ENCODE data around the gene ALOX15. TPM values are rescaled to one million over a fixed set of nuclear protein-coding genes. Genes with fewer than 3 reads are reported as not detected.
A peak's percentile ranks its signal among the peaks of the same experiment; 100 is the strongest.
"Not testable (repeated sequence)": the region's sequence is repeated elsewhere in the genome, so short reads cannot be mapped to it uniquely, and the experiment has no call there.

The ALOX15 gene
- total RNA-seq, 4 donors from 2014 or later: 24.4 to 379 (median 119) TPM; not detected in 1

DNA sequence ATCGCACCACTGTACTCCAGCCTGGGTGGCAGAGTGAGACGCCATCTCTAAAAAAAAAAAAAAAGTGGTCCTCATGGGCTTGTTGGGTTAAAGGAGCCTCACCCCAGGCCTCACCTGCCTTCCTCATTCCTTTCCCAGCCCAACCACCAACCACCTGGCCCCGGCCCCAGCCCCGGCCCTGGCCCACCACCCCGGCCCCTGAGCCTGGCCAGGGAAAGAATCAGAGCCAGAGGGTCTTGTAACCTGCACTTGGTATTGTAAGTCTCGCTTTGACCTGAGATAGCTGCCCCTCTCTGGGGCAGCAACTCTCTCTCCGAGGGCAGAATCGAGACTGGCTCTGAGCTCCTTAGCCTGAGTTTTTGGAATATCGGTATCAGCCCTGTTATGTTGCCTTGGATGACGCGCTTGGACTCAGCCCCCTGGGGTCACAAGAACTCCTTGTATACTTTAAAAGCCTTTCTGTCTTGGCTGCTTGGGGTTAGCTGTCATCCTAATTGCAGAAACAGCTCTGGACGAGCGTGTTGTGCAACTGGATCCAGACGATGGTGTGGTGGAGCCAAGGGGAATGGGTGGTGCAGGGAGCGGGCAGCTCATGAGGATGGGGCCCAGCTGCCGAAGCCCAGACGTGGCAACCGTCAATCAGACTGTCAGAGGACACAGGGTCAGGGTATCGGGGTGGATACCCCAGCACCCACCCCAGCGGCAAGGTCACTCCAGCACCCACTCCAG is 42.5 kb downstream of the ALOX15 start:
- DNase-seq (ENCODE audit: low spot score) (no peak), ATAC-seq (ENCODE audit: low FRiP score) (peak; percentile 75)
- TF ChIP-seq, protein P1, sequence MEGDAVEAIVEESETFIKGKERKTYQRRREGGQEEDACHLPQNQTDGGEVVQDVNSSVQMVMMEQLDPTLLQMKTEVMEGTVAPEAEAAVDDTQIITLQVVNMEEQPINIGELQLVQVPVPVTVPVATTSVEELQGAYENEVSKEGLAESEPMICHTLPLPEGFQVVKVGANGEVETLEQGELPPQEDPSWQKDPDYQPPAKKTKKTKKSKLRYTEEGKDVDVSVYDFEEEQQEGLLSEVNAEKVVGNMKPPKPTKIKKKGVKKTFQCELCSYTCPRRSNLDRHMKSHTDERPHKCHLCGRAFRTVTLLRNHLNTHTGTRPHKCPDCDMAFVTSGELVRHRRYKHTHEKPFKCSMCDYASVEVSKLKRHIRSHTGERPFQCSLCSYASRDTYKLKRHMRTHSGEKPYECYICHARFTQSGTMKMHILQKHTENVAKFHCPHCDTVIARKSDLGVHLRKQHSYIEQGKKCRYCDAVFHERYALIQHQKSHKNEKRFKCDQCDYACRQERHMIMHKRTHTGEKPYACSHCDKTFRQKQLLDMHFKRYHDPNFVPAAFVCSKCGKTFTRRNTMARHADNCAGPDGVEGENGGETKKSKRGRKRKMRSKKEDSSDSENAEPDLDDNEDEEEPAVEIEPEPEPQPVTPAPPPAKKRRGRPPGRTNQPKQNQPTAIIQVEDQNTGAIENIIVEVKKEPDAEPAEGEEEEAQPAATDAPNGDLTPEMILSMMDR (IDR thresholded peaks at IDR 0.05): no peak

DNA sequence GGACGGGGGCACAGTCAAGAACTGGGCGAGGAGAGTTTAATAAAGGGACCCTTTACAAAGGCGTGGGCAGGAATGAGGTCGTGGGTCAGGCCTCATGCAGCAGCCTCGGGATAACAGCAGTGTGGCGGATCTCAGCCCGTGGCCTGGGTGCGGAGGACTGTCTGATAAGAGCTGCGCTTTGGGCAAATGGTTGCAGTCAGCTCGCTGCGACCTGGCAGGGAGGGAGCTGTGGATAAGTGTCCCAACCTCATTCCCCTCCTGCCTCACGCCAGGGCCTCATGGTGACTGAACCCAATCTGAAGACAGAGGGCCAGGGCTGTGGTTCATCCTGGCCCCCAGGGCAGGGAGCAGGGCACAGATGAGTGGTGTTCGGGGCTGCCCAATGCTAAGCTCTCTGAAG is 43.5 kb downstream of the ALOX15 start:
- DNase-seq (ENCODE audit: low spot score): no peak
- TF ChIP-seq, protein P1 (IDR thresholded peaks at IDR 0.05): no peak
- ATAC-seq (ENCODE audit: low FRiP score): no peak

DNA sequence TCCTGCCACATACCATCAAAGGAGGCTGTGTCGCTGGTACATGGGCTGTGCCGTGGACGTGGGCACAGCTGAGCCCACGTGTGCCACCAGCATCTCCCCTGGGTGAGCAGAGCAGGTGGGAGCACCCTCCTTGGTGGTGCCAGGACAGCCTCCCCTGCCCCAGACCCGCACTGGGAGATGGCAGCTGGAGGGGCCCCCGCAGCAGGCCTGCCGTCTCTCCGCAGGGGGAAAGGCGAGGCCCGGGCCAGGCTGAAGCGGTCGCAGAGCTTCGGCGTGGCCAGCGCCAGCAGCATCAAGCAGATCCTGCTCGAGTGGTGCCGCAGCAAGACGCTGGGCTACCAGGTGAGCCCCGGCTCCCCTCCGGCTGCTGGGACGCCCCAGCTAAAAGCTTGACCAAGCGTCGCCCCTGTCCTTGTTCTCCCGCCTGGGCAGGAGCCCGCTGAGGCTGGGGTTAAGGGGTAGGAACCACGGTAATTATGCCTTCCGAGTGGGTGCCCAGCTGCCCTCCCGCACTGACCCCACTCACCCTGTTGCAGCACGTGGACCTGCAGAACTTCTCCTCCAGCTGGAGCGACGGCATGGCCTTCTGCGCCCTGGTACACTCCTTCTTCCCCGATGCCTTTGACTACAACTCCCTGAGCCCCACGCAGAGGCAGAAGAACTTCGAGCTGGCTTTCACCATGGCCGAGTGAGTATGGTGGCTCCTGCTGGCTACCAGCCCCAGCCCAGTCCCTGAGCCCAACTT is 44.7 kb downstream of the ALOX15 start:
- no peak for DNase-seq (ENCODE audit: low spot score)
- TF ChIP-seq, protein P1 (IDR thresholded peaks at IDR 0.05): no peak
- no peak for ATAC-seq (ENCODE audit: low FRiP score)

DNA sequence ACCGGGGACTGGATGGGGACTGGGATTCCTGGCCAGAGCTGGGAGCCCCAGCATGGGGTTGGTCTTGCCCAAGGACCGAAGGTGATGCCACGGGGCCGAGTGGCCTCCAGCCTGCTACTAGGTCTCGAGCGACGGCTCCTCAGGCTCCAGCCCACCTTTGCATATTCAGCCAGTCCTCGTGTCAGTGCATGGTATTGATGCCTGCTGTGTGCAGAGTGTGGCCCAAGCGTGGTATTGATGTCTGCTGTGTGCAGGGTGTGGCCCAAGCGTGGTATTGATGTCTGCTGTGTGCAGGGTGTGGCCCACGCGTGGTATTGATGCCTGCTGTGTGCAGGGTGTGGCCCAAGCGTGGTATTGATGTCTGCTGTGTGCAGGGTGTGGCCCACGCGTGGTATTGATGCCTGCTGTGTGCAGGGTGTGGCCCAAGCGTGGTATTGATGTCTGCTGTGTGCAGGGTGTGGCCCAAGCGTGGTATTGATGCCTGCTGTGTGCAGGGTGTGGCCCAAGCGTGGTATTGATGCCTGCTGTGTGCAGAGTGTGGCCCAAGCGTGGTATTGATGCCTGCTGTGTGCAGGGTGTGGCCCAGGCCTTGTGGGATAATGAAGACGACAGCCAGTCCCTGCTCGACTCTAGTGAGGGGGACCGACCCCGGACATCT is 45.7 kb downstream of the ALOX15 start:
- not testable (repeated sequence) for DNase-seq (ENCODE audit: low spot score); ATAC-seq (ENCODE audit: low FRiP score)

DNA sequence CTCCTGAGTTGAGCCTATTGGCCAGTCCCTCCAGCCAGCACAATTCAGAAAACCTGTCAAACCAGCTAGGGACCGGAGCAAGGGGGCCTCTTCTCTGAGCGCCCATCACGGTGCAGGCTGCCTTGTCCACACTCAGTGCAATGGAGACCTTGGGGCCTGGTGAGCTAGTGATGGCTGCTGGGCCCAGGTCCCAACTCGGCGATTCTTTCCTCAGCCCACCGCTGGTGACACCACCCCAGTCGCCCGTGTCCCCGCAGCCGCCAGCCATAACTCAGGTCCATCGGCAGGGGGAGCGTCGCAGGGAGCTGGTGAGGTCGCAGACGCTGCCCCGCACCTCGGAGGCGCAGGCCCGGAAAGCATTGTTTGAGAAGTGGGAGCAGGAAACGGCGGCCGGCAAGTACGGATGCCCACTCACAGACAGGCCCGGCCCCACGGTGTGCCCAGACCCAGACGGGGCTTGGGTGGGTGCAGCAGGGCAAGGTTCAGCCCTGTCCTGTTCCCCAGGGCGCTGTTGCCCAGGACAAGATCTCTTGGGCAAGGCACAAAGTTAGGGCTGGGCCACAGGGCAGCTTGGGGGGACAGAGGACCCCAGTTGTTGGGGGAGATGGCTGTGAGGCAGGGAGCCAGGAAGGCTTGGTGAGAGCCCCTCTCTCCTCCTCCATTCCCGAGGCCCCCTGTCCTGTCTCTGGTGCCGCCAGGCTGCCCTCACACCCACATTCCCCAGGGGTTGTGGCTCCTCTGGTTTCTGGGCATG is 46.4 kb downstream of the ALOX15 start:
- ATAC-seq (ENCODE audit: low FRiP score): no peak
- DNase-seq (ENCODE audit: low spot score): no peak
- TF ChIP-seq, protein P1 (IDR thresholded peaks at IDR 0.05): no peak

DNA sequence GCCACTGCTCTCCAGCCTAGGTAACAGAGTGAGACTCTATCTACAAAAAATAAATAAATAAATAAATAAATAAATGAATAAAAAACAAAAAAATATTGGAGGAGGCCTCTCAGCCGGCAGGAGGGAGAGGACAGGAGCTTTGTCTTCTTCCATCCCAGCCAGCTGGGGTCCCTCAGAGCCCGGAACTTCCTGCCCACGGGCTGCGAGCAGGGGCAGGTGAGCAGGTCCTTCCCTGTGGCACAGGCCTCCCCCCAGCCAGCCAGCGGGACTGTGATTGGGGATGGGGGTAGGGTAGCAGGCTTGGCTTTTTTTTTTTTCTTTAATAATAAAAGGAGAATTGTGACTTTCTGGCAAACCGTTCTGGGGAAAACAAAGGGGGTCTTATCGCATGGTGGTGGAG is 47.1 kb downstream of the ALOX15 start:
- DNase-seq (ENCODE audit: low spot score) (no peak), ATAC-seq (ENCODE audit: low FRiP score) (no peak)
- TF ChIP-seq, protein P1 (IDR thresholded peaks at IDR 0.05): no peak

DNA sequence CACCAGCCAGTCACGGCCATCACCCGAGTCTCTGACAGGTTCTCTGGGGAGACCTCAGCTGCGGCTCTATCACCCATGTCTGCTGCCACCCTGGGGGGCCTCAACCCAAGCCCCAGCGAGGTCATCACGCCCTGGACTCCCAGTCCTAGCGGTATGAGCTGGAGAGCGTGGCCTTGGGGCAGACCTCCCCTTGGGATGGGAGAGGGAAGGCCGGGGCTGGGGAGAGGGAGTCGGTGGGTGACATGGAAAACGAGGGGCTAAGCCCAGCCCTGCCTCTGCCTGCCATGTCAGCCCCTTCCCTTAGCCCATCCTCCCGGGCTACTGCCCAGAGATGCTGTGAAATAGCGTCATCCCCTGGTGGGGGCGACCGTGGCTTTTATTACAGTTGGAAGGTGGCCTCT is 48.5 kb downstream of the ALOX15 start:
- DNase-seq (ENCODE audit: low spot score) (no peak), ATAC-seq (ENCODE audit: low FRiP score) (no peak)
- TF ChIP-seq, protein P1 (IDR thresholded peaks at IDR 0.05): no peak
